GM12878 (cell line): ENCODE data around the gene FSTL4.

Experiments used
- ESRRA ChIP-seq: IDR thresholded peaks from 2 replicates; pipeline ENCODE4 v1.6.1; 2012; ENCODE audit warnings: mild to moderate bottlenecking, low read length, improper control_type of control experiment
- POLR2A ChIP-seq: IDR thresholded peaks from 2 replicates; pipeline ENCODE4 v1.6.1; 2011; ENCODE audit warnings: low read depth, mild to moderate bottlenecking, low read length

DNA sequence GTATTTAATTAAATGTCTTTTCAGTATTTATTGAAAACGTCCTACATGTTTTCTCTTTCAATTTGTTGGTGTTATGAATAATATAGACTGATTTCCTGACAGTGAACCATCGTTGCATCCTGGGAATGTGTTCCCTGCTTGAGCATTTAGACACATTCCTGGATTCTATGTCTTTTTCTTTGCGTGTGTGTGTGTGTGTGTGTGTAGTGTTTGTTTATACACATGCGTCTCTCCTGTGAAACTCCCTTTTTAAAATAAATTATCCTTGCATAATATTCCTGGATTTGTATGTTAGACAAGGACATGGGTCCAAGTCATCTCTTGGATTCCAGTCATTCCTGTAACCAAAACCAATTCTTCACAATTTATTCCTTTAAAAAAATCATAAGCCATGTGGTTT, 407.1 kb downstream of the FSTL4 start:
- TF ChIP-seq POLR2A = no peak
- TF ChIP-seq ESRRA = no peak
